Measurements from ENCODE around the gene PSMD10. TPM values are rescaled to one million over a fixed set of nuclear protein-coding genes. Genes with fewer than 3 reads are reported as not detected.

The PSMD10 gene
- total RNA-seq, result 44.6 and 45.1 TPM in 2 replicates

DNA sequence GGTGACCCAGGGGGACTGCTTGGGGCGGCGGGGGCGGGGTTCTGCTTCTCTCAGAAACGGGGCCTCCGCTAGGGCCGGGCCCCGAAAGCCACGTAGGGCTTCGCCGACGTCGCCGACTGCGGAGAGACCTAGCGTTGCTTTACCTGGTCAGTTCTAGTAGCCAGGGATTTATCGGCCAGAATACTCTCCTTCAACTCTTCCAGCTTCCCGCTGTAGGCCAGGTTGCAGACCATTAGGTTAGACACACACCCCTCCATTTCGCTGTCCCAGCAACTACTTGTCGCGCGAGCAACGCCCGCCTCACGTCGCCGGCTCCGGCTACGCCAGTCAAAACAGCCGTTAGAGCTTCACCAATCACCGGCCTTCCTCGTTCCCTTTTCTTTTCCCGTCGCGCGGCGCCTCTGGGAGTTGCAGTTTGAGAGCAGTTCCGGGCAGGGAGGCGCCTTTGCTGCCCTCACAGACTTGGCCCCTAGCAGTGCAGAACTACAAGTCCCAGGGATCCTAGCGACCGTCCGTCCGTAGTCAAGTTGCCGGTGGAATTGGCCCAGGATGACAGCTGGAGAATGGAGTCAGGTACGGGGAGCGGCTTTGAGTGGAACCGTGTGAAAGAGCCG lies at the start of gene PSMD10, which contains the start of gene ATG4A:
Gene PSMD10 (minus strand): TSS at position 279 of the 614 bp plus-strand sequence. CDS start 22 bp downstream, at position 257.
Gene ATG4A (plus strand): TSS at position 515 of the 614 bp plus-strand sequence. CDS start 49 bp downstream, at position 564.
- DNase-seq (ENCODE audit: low read depth), result peak; percentile 85
- Histone ChIP-seq H3K27me3 (ENCODE audit: control insufficient read depth, insufficient read depth, low read length) (no peaks in the 10 kb centered on the region), H3K4me3 (ENCODE audit: low read depth, low read length) (peak within 1 kb of the TSS; percentile 69), H3K36me3 (ENCODE audit: control insufficient read depth, insufficient read depth, low read length) (no peaks in the 10 kb centered on the region)
- TF ChIP-seq, protein P1, sequence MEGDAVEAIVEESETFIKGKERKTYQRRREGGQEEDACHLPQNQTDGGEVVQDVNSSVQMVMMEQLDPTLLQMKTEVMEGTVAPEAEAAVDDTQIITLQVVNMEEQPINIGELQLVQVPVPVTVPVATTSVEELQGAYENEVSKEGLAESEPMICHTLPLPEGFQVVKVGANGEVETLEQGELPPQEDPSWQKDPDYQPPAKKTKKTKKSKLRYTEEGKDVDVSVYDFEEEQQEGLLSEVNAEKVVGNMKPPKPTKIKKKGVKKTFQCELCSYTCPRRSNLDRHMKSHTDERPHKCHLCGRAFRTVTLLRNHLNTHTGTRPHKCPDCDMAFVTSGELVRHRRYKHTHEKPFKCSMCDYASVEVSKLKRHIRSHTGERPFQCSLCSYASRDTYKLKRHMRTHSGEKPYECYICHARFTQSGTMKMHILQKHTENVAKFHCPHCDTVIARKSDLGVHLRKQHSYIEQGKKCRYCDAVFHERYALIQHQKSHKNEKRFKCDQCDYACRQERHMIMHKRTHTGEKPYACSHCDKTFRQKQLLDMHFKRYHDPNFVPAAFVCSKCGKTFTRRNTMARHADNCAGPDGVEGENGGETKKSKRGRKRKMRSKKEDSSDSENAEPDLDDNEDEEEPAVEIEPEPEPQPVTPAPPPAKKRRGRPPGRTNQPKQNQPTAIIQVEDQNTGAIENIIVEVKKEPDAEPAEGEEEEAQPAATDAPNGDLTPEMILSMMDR (IDR thresholded peaks at IDR 0.05; ENCODE audit: insufficient read depth, low read length, poor library complexity, severe bottlenecking), result no peak

DNA sequence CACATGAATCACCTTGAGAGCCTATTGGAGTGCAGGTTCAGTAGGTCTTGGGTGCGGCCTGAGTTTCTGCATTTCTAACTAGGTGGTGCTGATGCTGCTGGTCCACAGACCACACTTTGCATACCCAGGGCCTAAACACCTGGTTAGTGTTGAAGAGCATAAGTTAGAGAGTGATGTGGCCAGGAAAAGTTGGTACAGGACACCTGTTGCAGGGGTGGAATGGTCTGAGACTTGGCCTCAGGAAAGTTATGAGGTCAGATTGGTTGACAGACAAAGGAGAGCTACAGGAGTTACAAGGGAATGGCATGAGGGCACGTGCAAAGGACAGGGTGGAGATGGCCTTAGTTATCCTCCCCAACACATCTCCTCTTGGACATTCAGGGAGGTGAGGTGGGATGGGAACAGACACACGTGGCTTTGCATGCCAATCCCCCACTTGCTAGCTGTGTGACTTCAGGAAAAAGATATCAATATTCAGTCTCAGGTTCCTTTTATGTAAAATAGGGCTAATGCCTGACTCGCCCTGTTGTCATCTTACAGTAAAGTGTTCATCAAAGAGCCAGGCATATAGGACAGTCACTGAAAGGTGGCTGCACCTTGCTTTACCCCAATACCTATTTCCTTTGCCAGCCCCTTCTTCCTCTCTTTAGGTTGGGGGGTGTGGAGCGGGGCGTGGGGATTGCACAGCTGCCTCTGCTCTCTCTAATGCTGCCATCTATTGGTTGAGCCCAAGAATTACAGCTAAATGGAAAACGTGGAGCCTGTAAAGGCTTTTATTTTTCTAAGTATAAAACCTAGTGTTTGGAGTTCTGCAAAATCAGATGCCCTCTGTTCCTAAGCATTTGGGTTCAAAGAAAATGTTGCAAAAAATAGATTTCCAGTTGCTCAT lies 47.7 kb upstream of the PSMD10 start:
- no peak for DNase-seq (ENCODE audit: low read depth)
- Histone ChIP-seq H3K36me3 (ENCODE audit: control insufficient read depth, insufficient read depth, low read length) (no peaks in the 10 kb centered on the region), H3K27me3 (ENCODE audit: control insufficient read depth, insufficient read depth, low read length) (peaks cover 2% of the 10 kb centered on the region), H3K4me3 (ENCODE audit: low read depth, low read length) (no peak overlapping the region)
- TF ChIP-seq, protein P1 (IDR thresholded peaks at IDR 0.05; ENCODE audit: insufficient read depth, low read length, poor library complexity, severe bottlenecking), result peak; percentile 40

DNA sequence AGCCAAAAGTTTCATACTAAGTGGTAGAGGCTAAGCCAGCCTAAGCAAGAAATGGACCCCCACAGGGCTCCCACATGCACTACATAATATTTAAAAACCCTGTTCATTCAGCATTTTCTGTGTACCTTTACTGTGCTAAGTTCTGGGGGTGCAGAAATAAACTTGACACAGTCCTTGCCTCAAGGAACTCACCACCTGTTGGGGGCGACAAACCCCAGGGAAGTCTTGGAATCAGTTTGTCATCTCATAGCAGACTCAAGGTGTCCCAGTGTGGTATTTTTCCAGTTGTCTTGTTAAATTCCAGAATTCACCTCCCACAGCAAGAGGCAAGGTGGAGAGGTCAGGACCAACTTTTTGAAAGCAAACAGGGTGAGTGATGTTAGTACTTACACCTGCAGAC lies 43.4 kb upstream of the PSMD10 start:
- TF ChIP-seq, protein P1 (IDR thresholded peaks at IDR 0.05; ENCODE audit: insufficient read depth, low read length, poor library complexity, severe bottlenecking), result no peak
- H3K4me3 ChIP-seq (ENCODE audit: low read depth, low read length), result no peak overlapping the region
- no peak for DNase-seq (ENCODE audit: low read depth)
- no peaks in the 10 kb centered on the region for H3K36me3 ChIP-seq (ENCODE audit: control insufficient read depth, insufficient read depth, low read length)
- peaks cover 2% of the 10 kb centered on the region for H3K27me3 ChIP-seq (ENCODE audit: control insufficient read depth, insufficient read depth, low read length)

DNA sequence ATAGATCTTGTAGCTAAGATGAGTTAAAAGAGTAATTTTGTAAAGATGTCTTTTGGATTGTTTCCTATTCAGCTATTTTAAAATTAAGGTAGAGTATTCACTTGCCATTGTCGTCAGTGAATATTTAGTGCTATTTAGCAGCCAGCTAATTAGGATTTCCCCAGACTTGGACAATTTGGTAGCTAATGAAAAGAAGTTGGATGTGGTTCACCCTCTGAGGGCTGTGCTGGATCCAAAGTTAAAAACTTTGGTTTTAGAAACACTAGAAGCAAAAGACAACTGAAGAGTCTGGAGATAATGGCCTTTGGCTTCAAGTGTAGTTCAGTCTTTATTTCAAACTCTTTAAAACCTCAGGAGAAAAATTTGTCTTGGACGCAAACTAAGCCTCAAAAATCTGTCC lies 41.5 kb upstream of the PSMD10 start:
- Histone ChIP-seq H3K36me3 (ENCODE audit: control insufficient read depth, insufficient read depth, low read length) (no peaks in the 10 kb centered on the region), H3K27me3 (ENCODE audit: control insufficient read depth, insufficient read depth, low read length) (no peaks in the 10 kb centered on the region), H3K4me3 (ENCODE audit: low read depth, low read length) (no peak overlapping the region)
- no peak for DNase-seq (ENCODE audit: low read depth)
- TF ChIP-seq, protein P1 (IDR thresholded peaks at IDR 0.05; ENCODE audit: insufficient read depth, low read length, poor library complexity, severe bottlenecking), result no peak

GRCh38 chrX:108132034-108132433 lies 40.7 kb upstream of the PSMD10 start:
- no peaks in the 10 kb centered on the region for H3K27me3 ChIP-seq (ENCODE audit: control insufficient read depth, insufficient read depth, low read length)
- no peak for DNase-seq (ENCODE audit: low read depth)
- TF ChIP-seq, protein P1 (IDR thresholded peaks at IDR 0.05; ENCODE audit: insufficient read depth, low read length, poor library complexity, severe bottlenecking), result no peak
- H3K36me3 ChIP-seq (ENCODE audit: control insufficient read depth, insufficient read depth, low read length), result no peaks in the 10 kb centered on the region
- no peak overlapping the region for H3K4me3 ChIP-seq (ENCODE audit: low read depth, low read length)
